HCT116 (cell line): ENCODE results near the gene GMDS.

Source experiments
- CTCF ChIP-seq, 3 experiments: fragments of 200-600 bp in 1 of 3; sonication (generic) in 1 of 3; IDR thresholded peaks in 2 of 3; conservative IDR thresholded peaks in 1 of 3; 2 replicates each; pipeline ENCODE4 v1.5.1; 2012 to 2017; ENCODE audit warnings: low read depth in 2 of 3, low read length in 2 of 3, antibody characterized with exemption in 1 of 3, borderline replicate concordance in 1 of 3, control low read depth in 1 of 3, mild to moderate bottlenecking in 1 of 3, mixed read lengths in 1 of 3, mixed run types in 1 of 3, moderate library complexity in 1 of 3; ENCODE audit not compliant: insufficient read depth in 1 of 3
- EZH2phosphoT487 ChIP-seq: fragments of 200-600 bp; IDR thresholded peaks from 2 replicates; pipeline ENCODE4 v1.6.1; 2018; ENCODE audit warnings: antibody characterized with exemption, borderline replicate concordance
- JUND ChIP-seq: IDR thresholded peaks from 2 replicates; pipeline ENCODE4 v1.6.1; 2012
- SIN3A ChIP-seq: IDR thresholded peaks from 2 replicates; pipeline ENCODE4 v1.6.1; 2012; ENCODE audit warnings: low read depth
- ZBTB33 ChIP-seq: IDR thresholded peaks from 2 replicates; pipeline ENCODE4 v1.6.1; 2011; ENCODE audit warnings: mild to moderate bottlenecking, low read length, moderate library complexity; ENCODE audit not compliant: insufficient replicate concordance; ENCODE audit errors: extremely low read depth

GRCh38 chr6:2019051-2019450 lies 226.4 kb downstream of the GMDS start:
- TF ChIP-seq CTCF (IDR thresholded peaks at IDR 0.05 in 2 of 3, conservative IDR thresholded peaks at IDR 0.05 in 1 of 3; ENCODE audit: borderline replicate concordance in 1 of 3, insufficient read depth in 1 of 3, low read depth in 2 of 3, low read length in 2 of 3) = no peak
- TF ChIP-seq SIN3A = no peak
- TF ChIP-seq JUND = no peak
- no peak for TF ChIP-seq ZBTB33
- TF ChIP-seq EZH2phosphoT487 = no peak
